Limb (tissue), 2 donors: ENCODE results near the gene MBOAT2.
"Not testable (repeated sequence)": the region's sequence is repeated elsewhere in the genome, so short reads cannot be mapped to it uniquely, and the experiment has no call there.

Source experiments
- DNase-seq, 2 donors: peaks; one replicate each; pipeline ENCODE4 v3.0.0-alpha.2; 2016; ENCODE audit errors: extremely low spot score in 2 of 2

MBOAT2 gene

DNA sequence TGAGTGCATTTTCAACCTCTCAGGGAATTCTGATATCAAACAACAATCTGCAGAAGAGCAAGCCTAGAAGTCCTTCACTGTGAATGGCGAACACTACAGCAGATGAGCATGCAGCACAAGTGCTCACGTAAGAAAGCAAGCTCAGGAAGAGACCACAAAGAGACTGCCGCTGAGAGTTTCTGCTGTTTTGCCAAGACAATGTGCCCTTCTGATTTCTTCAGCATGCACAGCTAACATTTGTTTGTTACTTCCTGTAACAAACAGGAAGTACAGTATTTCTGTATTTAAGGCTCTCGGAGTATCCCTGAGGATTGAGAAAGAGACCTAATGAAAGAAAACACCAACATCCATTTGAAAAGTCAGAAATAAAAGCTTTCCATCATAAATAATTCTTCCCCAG, 45.9 kb downstream of the MBOAT2 start:
- DNase-seq: no peak

DNA sequence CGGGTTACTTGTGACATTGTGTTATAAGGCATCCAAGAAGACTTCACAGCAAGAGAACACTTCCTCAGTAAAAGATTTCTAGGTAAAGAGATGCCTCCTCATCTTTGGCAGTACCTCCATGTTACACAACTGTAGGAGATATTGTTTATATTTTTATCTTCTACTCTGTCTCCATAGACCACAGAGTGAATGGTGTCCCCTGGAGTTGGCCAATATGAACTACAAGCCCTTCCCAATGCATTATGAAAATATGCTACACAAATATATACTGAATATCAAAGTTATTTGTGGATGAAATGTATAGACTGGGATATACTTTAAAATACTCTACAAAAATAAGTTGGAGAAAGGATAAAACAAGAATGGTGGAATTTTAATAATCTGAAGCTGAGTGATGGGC, 46.7 kb downstream of the MBOAT2 start:
- DNase-seq: no peak

DNA sequence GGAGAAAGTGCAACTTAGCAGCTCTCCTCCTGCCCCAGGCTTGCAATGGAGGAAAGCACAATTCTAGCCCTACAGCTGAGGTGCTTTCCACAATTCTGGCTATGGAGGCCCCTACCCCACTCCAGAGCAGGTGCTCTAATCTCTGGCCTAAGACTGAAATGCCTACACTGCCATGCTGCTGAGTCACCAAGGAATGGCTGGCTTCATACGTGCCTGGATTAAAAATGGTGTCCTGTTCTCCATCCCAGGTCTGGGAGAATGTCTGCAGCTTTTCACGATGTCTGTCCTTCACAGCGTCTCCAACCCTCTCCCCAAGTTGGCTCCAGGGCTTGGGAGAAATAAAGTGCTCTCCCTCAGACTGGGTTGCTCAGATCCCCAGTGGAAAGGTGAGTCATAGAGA, 48.5 kb downstream of the MBOAT2 start:
- DNase-seq: no peak

- no peak for DNase-seq
These were observed 50.0 kb downstream of the MBOAT2 start for GRCh38 chr2:8953525-8953924.

DNA sequence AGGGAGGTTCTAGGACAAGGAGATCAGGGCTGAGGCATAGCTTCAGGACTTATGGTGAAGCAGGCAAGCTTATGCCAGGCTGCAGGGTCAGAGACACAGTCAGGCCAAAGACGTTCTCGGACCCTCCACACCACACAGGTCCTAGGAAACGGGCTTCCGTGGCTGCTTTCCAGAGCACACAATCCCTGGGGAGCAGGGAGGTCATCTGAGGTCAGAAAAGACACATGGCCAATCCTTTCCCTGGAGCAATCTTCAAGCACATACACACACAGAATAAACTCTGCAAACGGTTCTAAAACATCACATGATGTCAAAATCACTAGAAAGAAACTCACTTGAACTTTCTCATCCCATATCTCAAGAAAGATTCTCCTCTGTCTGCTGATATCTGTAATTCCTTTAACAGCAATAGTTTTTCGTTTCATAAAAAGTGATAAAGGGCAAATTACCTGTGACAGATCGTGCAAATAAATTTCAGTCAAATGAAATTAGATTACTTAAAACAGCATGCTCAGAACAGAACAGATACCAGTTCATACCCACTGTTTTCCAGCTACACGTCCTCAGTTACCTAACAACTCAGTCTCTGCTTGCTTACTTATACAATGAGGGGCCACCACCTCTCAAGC, 63.9 kb downstream of the MBOAT2 start:
- no peak for DNase-seq

GRCh38 chr2:8938384-8938783, 65.1 kb downstream of the MBOAT2 start:
- no peak for DNase-seq

DNA sequence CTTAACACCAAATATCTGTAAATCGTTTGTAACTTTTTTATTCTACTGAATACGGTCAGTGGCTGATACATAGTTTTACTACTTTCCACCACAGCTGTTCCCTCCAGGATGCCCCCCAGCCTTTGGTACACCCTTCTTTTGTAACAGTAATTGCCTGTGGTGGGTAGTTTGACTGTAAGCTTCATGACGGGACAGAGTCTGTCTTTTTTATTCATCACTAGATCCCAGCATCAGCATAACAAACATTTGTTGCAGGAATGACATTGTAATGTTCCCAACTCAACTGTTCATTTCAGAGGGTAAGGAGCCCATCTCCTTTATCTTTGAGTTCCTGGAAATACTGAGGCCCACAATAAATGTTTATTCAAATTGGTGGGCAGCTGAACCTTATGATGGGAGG, 67.5 kb downstream of the MBOAT2 start:
- no peak for DNase-seq

- no peak for DNase-seq
These were observed 69.1 kb downstream of the MBOAT2 start for GRCh38 chr2:8934338-8934737.

- no peak for DNase-seq
These were observed 70.8 kb downstream of the MBOAT2 start for GRCh38 chr2:8932702-8933101.

- not testable (repeated sequence) for DNase-seq
These were observed 73.3 kb downstream of the MBOAT2 start for GRCh38 chr2:8930185-8930584.

DNA sequence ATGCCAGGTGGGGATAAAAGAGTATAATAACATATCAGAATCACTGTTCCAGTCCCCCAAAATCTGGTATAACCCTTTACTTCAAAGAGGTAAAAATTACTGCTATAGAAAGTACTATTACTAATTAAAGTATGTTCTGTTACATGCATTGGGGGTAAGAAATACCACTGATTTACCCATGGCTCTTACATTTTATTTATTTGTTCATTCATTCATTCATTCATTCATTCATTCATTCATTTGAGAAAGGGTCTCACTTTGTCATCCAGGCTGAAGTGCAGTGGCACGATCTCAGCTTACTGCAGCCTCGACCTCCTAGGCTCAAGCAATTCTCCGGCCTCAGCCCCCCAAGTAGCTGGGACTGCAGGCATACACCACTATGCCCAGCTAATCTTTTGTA, 74.4 kb downstream of the MBOAT2 start:
- DNase-seq: no peak

- DNase-seq: no peak
These were observed 75.7 kb downstream of the MBOAT2 start for GRCh38 chr2:8927510-8928455.

DNA sequence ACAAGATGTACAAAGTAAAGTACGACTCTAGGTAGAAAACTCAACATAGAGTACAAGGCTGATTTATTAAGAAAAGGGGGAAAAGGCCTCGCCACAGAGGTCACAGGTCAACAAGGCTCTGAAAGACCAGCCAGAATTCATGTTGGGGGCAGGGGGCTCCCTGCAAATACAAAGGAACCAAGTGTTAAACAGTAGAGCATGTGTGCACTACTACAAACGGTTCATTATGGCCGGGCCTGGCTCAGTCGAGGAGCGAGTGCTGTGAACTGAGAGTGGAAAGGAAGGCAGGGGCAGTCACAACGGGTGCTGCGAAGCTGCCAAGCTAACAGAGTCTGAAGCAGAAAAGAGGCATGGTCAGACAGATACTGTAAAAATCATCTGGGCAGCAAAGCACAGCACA, 77.1 kb downstream of the MBOAT2 start:
- peak in 1 of 2 donors; percentile 43 for DNase-seq

DNA sequence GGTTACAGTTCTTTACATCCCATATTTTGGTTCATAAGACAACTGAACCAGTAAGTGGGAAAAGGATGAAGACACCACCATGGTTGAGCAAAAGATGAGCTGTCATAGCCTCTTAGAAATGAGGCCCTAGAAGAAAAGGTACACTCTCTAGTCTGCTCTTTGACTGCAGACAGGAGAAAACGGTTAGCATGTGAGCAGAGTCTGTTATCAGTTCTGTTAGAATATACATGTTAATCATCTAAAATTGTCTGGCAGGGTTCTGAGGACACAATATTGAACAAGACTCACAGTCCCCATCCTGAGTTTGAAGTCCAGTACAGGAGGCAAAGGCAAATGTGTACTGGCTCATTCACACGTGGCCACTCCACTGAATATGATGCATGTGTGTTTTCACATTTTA, 78.1 kb downstream of the MBOAT2 start:
- no peak for DNase-seq

- DNase-seq: no peak
These were observed 80.3 kb downstream of the MBOAT2 start for GRCh38 chr2:8923183-8923582.

GRCh38 chr2:8922431-8922830, 81.1 kb downstream of the MBOAT2 start:
- no peak for DNase-seq

DNA sequence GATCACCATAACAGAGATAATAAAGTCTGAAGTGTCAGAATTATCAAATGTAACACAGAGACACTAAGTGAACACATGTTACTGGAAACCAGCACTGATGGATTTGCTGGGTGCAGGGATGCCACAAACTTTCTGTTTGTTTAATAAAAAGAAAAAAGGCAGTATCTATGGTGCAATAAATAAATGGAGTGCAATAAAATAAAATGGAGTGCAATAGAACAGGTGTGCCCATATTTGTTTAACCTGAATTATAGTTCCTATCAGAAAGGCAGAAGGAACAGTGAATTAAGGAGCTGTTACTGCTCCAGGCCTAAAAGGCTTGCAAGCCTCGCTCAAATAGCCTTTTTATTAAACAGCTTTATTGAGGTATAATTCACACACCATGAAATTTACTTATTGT, 85.1 kb downstream of the MBOAT2 start:
- no peak for DNase-seq

- no peak for DNase-seq
These were observed 87.5 kb downstream of the MBOAT2 start for GRCh38 chr2:8915941-8916340.

- not testable (repeated sequence) for DNase-seq
These were observed 89.7 kb downstream of the MBOAT2 start for GRCh38 chr2:8913767-8914166.

DNA sequence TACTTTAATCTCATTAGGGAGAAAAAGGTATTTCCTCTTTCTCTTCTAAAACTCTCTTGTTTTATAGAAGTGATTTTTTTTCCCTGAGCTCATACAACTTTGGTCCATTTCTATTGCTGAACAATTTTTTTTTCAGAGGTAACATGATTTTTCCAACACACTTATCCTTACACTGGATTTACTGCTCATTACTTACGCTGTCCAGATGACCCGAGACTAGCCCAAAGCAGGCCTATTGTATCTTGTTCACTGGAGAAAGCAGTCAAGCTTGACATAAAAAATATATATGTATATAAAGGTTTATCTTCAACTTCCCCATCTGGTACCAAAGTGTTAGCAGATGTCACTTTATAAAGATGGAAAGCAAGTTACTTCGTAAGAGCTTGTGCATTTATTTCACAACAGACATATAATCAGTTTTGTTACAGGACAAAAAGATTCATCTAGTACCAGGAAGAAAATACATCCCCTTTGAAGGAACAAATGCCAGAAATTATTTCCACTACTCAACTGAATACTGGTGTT, 95.7 kb downstream of the MBOAT2 start:
- no peak for DNase-seq

- not testable (repeated sequence) for DNase-seq
These were observed 99.6 kb downstream of the MBOAT2 start for GRCh38 chr2:8903924-8904323.

DNA sequence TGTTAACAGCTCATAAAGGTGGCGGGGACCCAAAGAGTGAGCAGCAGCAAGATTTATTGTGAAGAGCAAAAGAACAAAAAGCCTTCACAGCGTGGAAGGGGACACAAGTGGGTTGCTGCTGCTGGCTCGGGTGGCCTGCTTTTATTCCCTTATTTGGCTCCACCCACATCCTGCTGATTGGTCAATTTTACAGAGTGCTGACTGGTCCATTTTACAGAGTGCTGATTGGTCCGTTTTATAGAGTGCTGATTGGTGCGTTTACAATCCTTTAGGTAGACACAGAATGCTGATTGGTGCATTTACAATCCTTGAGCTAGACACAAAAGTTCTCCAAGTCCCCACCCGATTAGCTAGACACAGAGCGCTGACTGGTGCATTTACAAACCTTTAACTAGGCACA, 100.7 kb downstream of the MBOAT2 start:
- not testable (repeated sequence) for DNase-seq

DNA sequence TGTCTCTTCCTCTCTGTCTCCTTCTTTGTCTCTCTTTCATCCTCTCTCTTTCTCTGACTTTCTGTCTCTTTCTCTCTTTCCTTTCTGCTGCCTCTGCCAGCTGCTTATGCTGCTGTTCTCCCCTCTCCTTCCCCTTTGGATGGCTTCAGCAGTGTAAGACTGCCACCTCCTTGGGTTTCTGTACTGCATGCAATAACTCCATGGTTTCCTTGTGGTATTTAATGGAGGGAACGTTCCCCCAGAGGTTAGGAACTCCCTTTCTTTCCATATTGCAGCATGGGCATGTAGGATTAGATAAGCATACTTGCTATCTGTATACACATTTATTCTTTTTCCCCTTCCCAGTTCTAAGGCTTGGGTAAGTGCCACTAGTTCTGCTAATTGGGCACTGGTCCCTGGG, 106.3 kb downstream of the MBOAT2 start:
- not testable (repeated sequence) for DNase-seq
